Uterus (tissue), 2 donors: ENCODE measurements around the gene RBMS1.

Source experiments
- POLR2A ChIP-seq, 2 donors: fragments of 450-650 bp; IDR thresholded peaks; one replicate each; pipeline ENCODE4 v1.6.1; 2016; ENCODE audit warnings: antibody characterized with exemption in 2 of 2, mild to moderate bottlenecking in 1 of 2, moderate library complexity in 1 of 2
- TF ChIP-seq, protein P1 (sequence below), 4 experiments: fragments of 200-600 bp in 2 of 4; fragments of 450-650 bp in 2 of 4; sonication (generic) in 2 of 4; IDR thresholded peaks; one replicate each; pipeline ENCODE4 v1.5.1; 2016 to 2019; ENCODE audit warnings: antibody characterized with exemption in 4 of 4, mild to moderate bottlenecking in 2 of 4, moderate library complexity in 1 of 4

DNA sequence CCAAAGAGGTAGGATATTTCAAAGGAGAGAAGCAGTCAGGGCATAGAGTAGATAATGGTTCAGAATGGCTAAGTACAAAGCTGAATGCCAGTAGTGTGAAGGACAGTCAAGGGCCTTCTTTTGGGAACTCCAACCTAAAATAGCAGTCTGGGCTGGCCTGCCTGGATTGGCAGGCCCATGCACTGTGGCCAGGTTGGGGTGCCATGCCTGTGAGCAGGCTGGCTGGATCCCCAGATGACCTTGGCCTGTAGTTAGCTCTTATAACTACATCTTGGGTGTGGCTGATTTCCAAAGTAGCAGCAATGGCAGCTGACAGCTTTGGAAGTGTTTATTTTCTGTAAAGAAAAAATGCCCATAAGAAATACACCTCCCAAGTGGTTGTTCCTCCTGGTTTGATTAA, 242.0 kb downstream of the RBMS1 start:
- TF ChIP-seq, protein P1, sequence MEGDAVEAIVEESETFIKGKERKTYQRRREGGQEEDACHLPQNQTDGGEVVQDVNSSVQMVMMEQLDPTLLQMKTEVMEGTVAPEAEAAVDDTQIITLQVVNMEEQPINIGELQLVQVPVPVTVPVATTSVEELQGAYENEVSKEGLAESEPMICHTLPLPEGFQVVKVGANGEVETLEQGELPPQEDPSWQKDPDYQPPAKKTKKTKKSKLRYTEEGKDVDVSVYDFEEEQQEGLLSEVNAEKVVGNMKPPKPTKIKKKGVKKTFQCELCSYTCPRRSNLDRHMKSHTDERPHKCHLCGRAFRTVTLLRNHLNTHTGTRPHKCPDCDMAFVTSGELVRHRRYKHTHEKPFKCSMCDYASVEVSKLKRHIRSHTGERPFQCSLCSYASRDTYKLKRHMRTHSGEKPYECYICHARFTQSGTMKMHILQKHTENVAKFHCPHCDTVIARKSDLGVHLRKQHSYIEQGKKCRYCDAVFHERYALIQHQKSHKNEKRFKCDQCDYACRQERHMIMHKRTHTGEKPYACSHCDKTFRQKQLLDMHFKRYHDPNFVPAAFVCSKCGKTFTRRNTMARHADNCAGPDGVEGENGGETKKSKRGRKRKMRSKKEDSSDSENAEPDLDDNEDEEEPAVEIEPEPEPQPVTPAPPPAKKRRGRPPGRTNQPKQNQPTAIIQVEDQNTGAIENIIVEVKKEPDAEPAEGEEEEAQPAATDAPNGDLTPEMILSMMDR (IDR thresholded peaks at IDR 0.05), result no peak
- no peak for TF ChIP-seq POLR2A (IDR thresholded peaks at IDR 0.05)
